Ascending aorta (tissue), 2 donors: ENCODE measurements around the gene SLC7A1. TPM values are rescaled to one million over a fixed set of nuclear protein-coding genes. Genes with fewer than 3 reads are reported as not detected.
"Not testable (repeated sequence)": the region's sequence is repeated elsewhere in the genome, so short reads cannot be mapped to it uniquely, and the experiment has no call there.

ENCODE experiments used
- DNase-seq, 2 donors: peaks; one replicate each; pipeline ENCODE4 v3.0.0-alpha.2; 2019; ENCODE audit warnings: low spot score in 2 of 2
- H3K27ac ChIP-seq, 2 donors: fragments of 200-600 bp; sonication (generic); one replicate each; pipeline ENCODE4 v1.5.1; 2016 to 2017; ENCODE audit warnings: mild to moderate bottlenecking in 1 of 2
- H3K27me3 ChIP-seq: fragments of 200-600 bp; sonication (generic); one replicate; pipeline ENCODE4 v1.5.1; 2017
- H3K36me3 ChIP-seq, 2 donors: fragments of 200-600 bp; sonication (generic); one replicate each; pipeline ENCODE4 v1.5.1; 2016
- H3K4me1 ChIP-seq, 2 donors: fragments of 200-600 bp; sonication (generic); one replicate each; pipeline ENCODE4 v1.5.1; 2016 to 2017; ENCODE audit warnings: mild to moderate bottlenecking in 1 of 2
- H3K4me3 ChIP-seq, 2 donors: fragments of 200-600 bp; sonication (generic); one replicate each; pipeline ENCODE4 v1.5.1; 2016 to 2017; ENCODE audit warnings: mild to moderate bottlenecking in 1 of 2
- H3K9me3 ChIP-seq, 2 donors: fragments of 200-600 bp; sonication (generic); one replicate each; pipeline ENCODE4 v1.5.1; 2016
- CTCF ChIP-seq, 3 experiments: fragments of 200-600 bp in 2 of 3; fragments of 450-650 bp in 1 of 3; sonication (generic) in 2 of 3; IDR thresholded peaks; one replicate each; pipeline ENCODE4 v1.5.1; 2016 to 2019; ENCODE audit warnings: antibody characterized with exemption in 3 of 3, mild to moderate bottlenecking in 1 of 3, moderate library complexity in 1 of 3
- intact Hi-C: fragments of 100-400 bp; cut with DNase I; formaldehyde crosslinking; loops from one replicate; pipeline ENCODE4 v1.15.1; 2023
- total RNA-seq: library from RNA; depleted of rRNA; stranded (reverse); fragments of >200 nt; gene quantifications from one replicate; pipeline ENCODE4 v1.1.0, GENCODE V29; 2016

SLC7A1 gene
- 17.2 TPM for total RNA-seq

GRCh38 chr13:29595380-29596063 lies at the start of gene SLC7A1:
Gene SLC7A1 (minus strand): TSS chr13:29595688. CDS start chr13:29536188, 59,500 bp downstream.
- H3K4me1 ChIP-seq, result peaks cover 0 to 2% of the 10 kb centered on the region in 2 donors
- no peak for TF ChIP-seq CTCF (IDR thresholded peaks at IDR 0.05)
- H3K9me3 ChIP-seq, result no peaks in the 10 kb centered on the region
- intact Hi-C loops, result loop anchor here (1.0 to 10.0 kb wide), 9 partner anchors 73 to 1971 kb away; partner anchors contain the start of genes HSPH1, LNX2, MTUS2 and POLR1D
- H3K27ac ChIP-seq, result peak within 1 kb of the TSS; percentile 93
- H3K36me3 ChIP-seq, result no peaks in the 10 kb centered on the region
- DNase-seq, result peak; percentile 30 to 89
- no peaks in the 10 kb centered on the region for H3K27me3 ChIP-seq
- peak within 1 kb of the TSS; percentile 93 for H3K4me3 ChIP-seq

GRCh38 chr13:29640665-29641064 lies 45.2 kb upstream of the SLC7A1 start:
- intact Hi-C loops, result no loop called here
- Histone ChIP-seq H3K4me3 (no peak overlapping the region), H3K27me3 (no peaks in the 10 kb centered on the region), H3K4me1 (no peaks in the 10 kb centered on the region), H3K36me3 (no peaks in the 10 kb centered on the region), H3K9me3 (no peaks in the 10 kb centered on the region), H3K27ac (no peak overlapping the region)
- no peak for DNase-seq
- TF ChIP-seq CTCF (IDR thresholded peaks at IDR 0.05), result no peak

GRCh38 chr13:29636831-29637230 lies 41.3 kb upstream of the SLC7A1 start:
- DNase-seq, H3K4me3 ChIP-seq, H3K4me1 ChIP-seq, intact Hi-C loops, H3K36me3 ChIP-seq, H3K9me3 ChIP-seq, H3K27ac ChIP-seq, H3K27me3 ChIP-seq: not testable (repeated sequence)

- intact Hi-C loops, result no loop called here
- no peaks in the 10 kb centered on the region for H3K9me3 ChIP-seq
Observed at GRCh38 chr13:29624997-29625396, 29.5 kb upstream of the SLC7A1 start.

GRCh38 chr13:29621841-29622240 lies 26.4 kb upstream of the SLC7A1 start:
- no peak for TF ChIP-seq CTCF (IDR thresholded peaks at IDR 0.05)

More at GRCh38 chr13:29624997-29625396, 29.5 kb upstream of the SLC7A1 start:
- Histone ChIP-seq H3K27me3 (no peaks in the 10 kb centered on the region), H3K4me3 (no peak overlapping the region), H3K4me1 (no peaks in the 10 kb centered on the region), H3K27ac (no peak overlapping the region), H3K36me3 (no peaks in the 10 kb centered on the region)
- no peak for TF ChIP-seq CTCF (IDR thresholded peaks at IDR 0.05)
- DNase-seq, result no peak

GRCh38 chr13:29621051-29621800 lies 25.7 kb upstream of the SLC7A1 start:
- Histone ChIP-seq H3K27ac (no peak overlapping the region), H3K4me3 (no peak overlapping the region), H3K9me3 (no peaks in the 10 kb centered on the region), H3K4me1 (no peaks in the 10 kb centered on the region), H3K36me3 (no peaks in the 10 kb centered on the region), H3K27me3 (no peaks in the 10 kb centered on the region)
- DNase-seq, result no peak
- TF ChIP-seq CTCF (IDR thresholded peaks at IDR 0.05), result no peak
- intact Hi-C loops, result no loop called here

More at GRCh38 chr13:29621841-29622240, 26.4 kb upstream of the SLC7A1 start:
- Histone ChIP-seq H3K4me3 (no peak overlapping the region), H3K4me1 (no peaks in the 10 kb centered on the region), H3K27me3 (no peaks in the 10 kb centered on the region), H3K27ac (no peak overlapping the region), H3K9me3 (no peaks in the 10 kb centered on the region), H3K36me3 (no peaks in the 10 kb centered on the region)
- intact Hi-C loops, result no loop called here
- no peak for DNase-seq
